Measurements from ENCODE around the gene KIF23.

The KIF23 gene

DNA sequence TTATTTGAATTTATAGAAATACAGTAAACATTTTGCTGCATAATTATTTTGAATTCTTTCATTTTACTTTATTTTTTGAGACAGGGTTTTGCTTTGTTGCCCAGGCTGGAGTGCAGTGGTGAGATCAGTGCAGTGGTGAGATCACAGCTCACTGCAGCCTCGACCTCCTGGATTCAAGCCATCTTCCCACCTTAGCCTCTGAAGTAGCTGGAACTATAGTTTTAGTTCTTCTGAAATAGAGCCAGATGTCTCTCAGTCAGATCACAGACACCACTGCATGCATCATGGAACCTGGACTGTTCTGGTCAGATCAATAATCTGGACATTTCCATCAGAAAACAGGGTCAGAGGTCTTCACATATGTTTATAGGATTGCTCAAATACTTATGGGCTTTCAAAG, 46.3 kb downstream of the KIF23 start:
- intact Hi-C loops (cut with DNase I): no loop called here
- DNase-seq: no peak

DNA sequence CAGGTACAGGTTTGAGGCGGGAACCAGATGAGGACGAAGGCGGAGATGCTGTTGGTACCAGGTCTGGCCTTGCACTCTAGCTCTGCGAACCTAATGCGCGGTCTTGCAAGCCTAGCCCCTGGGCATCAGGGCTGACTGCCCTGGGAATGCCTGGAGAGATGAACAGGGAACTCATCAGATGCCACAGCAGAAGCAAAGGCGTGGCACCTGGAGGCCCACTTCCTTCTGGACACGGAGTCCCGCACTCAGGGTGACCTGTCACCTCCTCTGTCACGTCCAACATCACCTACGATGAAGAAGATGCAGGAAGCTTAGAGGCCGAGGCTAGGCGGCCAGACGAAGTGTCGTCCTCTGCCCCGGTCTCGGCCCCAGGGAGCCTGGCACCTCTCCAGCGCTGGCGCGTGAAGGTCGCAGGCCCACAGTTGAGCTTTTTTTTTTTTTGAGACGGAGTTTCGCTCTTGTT, 47.9 kb downstream of the KIF23 start:
- intact Hi-C loops (cut with DNase I): loop anchor here (1.0 kb wide), 1 partner anchor 10 kb away; the partner anchor contains the start of gene RPLP1
- DNase-seq: peak in 4 of 10 donors; percentile 9 to 88 (median 42)

DNA sequence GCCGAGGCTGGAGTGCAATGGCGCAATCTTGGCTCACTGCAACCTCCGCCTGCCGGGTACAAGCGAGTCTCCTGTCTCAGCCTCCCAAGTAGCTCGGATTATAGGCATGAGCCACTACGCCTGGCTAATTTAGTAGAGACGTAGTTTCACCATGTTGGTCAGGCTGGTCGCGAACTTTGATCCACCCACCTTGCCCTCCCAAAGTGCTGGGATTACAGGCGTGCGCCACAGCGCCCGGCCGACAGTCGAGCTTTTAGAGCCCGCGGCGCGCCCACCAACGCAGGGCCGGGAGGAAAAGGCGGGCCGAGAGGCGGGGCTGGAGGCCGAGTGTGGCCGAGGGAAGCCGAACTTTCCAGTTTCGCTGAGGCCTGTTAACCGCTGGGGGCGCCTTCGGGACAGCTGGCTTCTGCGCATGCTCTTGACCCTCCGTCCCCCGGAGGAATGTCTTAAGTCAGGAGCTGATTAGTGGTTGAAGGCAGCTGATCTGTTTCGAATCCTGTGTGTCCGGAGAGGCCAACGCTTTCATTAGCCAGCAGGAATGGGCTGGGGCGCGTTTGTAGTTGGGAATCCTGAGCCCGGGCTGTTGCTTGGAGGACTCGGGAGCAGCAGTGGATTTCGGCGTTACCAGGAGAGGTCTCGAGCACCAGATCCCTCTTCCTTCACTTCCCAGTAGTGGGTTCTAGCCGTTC, 48.5 kb downstream of the KIF23 start:
- intact Hi-C loops (cut with DNase I): loop anchor here (1.0 kb wide), 1 partner anchor 10 kb away; the partner anchor contains the start of gene RPLP1
- DNase-seq: peak; percentile 90 to 99 (median 94)

- intact Hi-C loops (cut with DNase I): no loop called here
- peak in 3 of 10 donors; percentile 18 to 79 (median 66) for DNase-seq
These were observed 49.1 kb downstream of the KIF23 start for GRCh38 chr15:69463182-69463756.

DNA sequence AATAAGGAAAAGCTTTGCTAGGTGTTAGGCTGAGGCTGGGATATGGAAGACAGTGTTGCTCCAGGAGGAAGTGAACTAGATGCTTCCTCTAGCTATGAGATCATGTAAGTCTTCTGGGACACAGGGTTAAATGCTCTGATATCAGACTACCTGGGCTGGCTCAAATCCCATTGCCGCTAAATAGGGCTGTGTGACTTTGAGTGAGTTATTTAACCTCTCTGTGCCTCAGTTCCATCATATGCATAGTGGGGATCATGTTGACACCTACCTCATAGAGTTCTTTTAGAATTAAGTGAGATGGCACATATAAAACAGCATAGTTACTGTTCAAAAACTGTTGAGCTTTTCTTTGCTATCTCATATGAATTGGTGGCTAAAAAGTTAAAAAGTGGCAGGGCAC, 51.1 kb downstream of the KIF23 start:
- DNase-seq: peak in 1 of 10 donors; percentile 3
- intact Hi-C loops (cut with DNase I): no loop called here

- intact Hi-C loops (cut with DNase I): no loop called here
- no peak for DNase-seq
These were observed 52.6 kb downstream of the KIF23 start for GRCh38 chr15:69466733-69467132.

GRCh38 chr15:69467636-69468035, 53.5 kb downstream of the KIF23 start:
- DNase-seq: peak in 1 of 10 donors; percentile 72
- intact Hi-C loops (cut with DNase I): no loop called here

DNA sequence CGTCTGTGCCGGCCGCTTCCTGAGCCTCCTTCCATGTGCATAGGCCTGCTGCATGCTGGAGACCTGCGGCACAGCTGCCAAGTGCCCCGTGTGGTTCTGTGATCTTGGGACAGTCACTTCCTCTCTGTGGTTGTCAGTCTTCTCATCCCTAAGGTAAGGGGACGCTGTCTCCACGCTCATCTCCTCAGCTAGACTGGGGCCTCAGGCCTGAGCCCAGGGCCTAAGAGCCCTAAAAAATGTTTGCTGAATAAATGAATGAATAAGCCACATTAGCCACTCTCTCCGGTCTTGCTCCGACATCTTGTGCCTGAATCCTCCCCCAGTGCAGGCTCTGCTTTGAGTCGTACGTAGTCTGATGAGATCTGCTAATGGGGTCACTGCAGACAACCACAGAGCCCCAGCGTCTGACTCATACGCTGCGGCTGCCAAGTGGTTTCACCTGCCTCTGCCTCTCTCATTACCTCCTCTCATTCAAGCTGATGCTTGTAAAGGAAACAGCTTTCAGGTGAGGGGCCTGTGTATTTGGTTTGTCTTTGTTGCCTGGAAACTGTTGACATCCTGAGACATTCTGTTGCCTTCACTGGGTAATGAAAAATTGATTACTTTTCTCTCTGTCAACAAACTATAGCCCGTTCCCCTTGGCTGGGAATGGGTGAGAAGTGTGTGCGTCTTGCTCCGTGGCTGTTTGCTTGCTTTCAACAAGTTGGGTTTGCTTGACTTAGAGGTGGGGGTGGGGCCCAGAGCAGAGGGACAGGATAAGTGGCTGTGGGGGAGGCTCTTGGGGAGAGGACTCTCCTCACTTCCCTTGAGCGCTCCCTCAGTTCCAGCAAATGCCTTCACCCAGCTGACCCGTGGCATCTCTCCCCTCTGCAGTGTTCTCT, 54.3 kb downstream of the KIF23 start:
- DNase-seq: peak in 1 of 10 donors; percentile 26
- intact Hi-C loops (cut with DNase I): no loop called here

GRCh38 chr15:69469467-69470201, 55.5 kb downstream of the KIF23 start:
- intact Hi-C loops (cut with DNase I): loop anchor here (10.0 kb wide), 1 partner anchor 1255 kb away; no protein-coding TSS in a partner anchor
- DNase-seq: peak in 1 of 10 donors; percentile 50

DNA sequence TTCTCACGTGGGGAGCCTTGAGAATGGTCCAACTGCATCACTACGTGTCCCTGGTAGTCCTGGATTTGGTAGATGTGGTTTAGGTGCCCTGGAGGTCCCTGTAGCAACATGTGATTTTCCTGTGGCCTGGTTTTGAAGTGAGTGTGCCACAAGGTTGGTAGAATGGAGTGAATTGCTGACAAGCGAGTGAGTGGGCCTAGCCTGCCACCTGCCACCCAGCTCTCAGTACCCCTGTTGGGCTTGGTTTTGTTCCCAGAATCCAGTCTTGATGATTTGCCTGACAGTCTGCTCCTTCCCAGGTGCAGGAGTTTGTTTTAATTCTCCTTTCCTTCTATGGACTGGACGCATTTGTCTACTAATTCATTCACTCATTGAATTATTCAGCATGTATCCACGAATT, 57.9 kb downstream of the KIF23 start:
- intact Hi-C loops (cut with DNase I): loop anchor here (10.0 kb wide), 1 partner anchor 1253 kb away; no protein-coding TSS in a partner anchor
- peak in 1 of 10 donors; percentile 14 for DNase-seq

DNA sequence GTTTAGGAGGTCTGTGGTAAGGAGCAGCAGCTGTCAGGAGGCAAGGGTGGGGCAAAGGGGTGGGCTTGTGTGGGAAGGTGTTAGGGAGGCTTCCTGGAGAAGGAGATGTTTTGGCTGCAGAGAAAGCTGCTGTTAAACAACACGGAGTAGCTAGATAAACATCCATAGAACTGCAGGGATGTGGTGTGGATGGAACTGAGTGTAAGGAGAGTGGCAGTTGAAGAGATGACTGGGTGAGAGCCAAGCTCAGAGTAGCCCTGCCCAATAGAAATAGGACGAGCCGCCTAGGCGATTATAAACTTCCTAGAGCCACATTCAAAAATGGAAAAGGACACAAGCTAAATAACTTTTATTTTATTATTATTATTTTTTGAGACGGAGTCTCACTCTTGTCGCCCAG, 58.4 kb downstream of the KIF23 start:
- intact Hi-C loops (cut with DNase I): loop anchor here (10.0 kb wide), 1 partner anchor 1252 kb away; no protein-coding TSS in a partner anchor
- DNase-seq: peak in 1 of 10 donors; percentile 0

DNA sequence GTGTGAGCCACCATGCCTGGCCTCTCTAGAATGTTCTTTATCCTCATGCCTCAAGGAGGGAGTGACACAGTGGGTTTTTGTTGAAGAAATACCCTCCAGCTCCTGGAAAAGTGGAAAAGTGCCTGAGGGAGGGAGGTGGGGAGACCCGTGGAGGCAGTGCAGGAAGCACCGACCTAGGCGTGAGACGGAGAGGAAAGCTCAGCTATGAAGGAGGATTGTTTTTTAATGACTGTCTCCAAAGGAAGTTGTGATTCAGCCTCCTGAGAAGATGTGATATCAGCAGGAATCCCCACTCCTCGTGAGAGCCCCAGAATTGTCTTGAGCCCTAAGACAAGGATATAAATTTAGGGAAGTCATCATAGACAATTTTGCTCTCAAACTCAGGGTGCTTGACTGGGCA, 60.1 kb downstream of the KIF23 start:
- intact Hi-C loops (cut with DNase I): loop anchor here (2.0 to 10.0 kb wide), 2 partner anchors 1015 to 1251 kb away; no protein-coding TSS in a partner anchor
- DNase-seq: no peak

- intact Hi-C loops (cut with DNase I): loop anchor here (2.0 to 10.0 kb wide), 2 partner anchors 1014 to 1250 kb away; no protein-coding TSS in a partner anchor
- DNase-seq: peak in 1 of 10 donors; percentile 42
These were observed 60.8 kb downstream of the KIF23 start for GRCh38 chr15:69474846-69475455.

- peak; percentile 62 to 95 (median 85) for DNase-seq
These were observed 61.7 kb downstream of the KIF23 start for GRCh38 chr15:69475769-69476358.

GRCh38 chr15:69476704-69477473, 62.7 kb downstream of the KIF23 start:
- intact Hi-C loops (cut with DNase I): loop anchor here (10.0 kb wide), 1 partner anchor 1248 kb away; no protein-coding TSS in a partner anchor
- no peak for DNase-seq

More at GRCh38 chr15:69475769-69476358, 61.7 kb downstream of the KIF23 start:
- intact Hi-C loops (cut with DNase I): loop anchor here (2.0 to 10.0 kb wide), 2 partner anchors 1013 to 1249 kb away; no protein-coding TSS in a partner anchor

DNA sequence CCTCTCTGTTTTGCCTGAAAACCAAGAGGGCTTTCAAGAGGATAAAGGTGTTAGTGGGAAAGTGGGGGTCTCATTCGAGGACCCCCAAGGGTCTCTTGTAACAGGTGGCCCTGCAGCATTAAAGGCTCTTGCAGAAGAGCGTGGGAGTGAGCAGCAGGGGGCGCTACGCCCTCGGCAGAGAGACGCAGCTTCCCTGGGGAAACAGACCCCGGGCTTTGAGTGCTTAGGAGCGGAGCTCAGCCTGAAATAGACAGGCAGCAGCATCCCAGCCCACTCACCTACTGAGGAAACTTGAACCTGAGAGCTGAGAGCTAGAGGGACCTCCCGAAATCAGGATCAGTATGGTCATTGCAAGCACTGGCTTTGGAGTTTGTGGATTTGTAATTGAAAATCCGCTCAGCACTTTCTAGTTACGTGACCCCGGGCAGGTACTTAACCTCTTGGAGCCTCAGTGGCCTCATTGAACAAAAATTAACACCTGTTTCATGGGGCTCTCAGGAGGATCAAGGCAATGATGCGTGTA, 64.2 kb downstream of the KIF23 start:
- intact Hi-C loops (cut with DNase I): loop anchor here (10.0 kb wide), 1 partner anchor 1246 kb away; no protein-coding TSS in a partner anchor

DNA sequence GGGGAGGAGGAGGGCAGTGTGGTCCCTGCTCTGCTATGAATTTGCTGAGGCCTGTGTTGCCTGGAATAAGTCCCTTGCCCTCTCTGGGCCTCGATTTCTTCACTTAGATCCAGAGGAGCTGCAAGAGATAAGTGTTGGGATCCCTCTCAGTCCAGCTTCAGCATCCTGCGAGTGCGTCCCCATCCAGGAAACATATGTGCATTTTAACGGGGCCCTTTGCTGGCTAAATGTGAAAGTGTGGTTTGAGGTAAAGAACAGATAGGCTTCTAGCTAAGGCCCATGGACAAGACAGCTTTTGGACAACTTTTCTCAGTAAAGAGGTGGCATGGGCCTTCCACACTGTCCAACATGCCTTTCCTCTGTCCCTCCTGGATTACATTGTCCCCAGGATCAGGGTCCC, 64.9 kb downstream of the KIF23 start:
- no peak for DNase-seq
- intact Hi-C loops (cut with DNase I): loop anchor here (10.0 kb wide), 1 partner anchor 1246 kb away; no protein-coding TSS in a partner anchor

More for the DNA sequence above, 64.2 kb downstream of the KIF23 start:
- peak in 7 of 10 donors; percentile 47 to 91 (median 56) for DNase-seq
